Putamen (tissue), 1 donor: ENCODE results near the gene FBLIM1.
"Not testable (repeated sequence)": the region's sequence is repeated elsewhere in the genome, so short reads cannot be mapped to it uniquely, and the experiment has no call there.

Experiments used
- DNase-seq: peaks from one replicate; pipeline ENCODE4 v3.0.0-alpha.2; 2016; ENCODE audit warnings: low spot score

FBLIM1 gene

GRCh38 chr1:15767941-15768340 lies 9.3 kb downstream of the FBLIM1 start:
- no peak for DNase-seq

GRCh38 chr1:15768388-15768787 lies 9.8 kb downstream of the FBLIM1 start:
- no peak for DNase-seq

- DNase-seq, result no peak
Observed at GRCh38 chr1:15770313-15770962, 11.8 kb downstream of the FBLIM1 start.

GRCh38 chr1:15771836-15772515 lies 13.4 kb downstream of the FBLIM1 start:
- no peak for DNase-seq

GRCh38 chr1:15775706-15776105 lies 17.1 kb downstream of the FBLIM1 start:
- no peak for DNase-seq

GRCh38 chr1:15777909-15778707 lies 19.5 kb downstream of the FBLIM1 start:
- no peak for DNase-seq

GRCh38 chr1:15785683-15786082 lies 27.1 kb downstream of the FBLIM1 start:
- DNase-seq, result no peak

GRCh38 chr1:15786581-15786980 lies 28.0 kb downstream of the FBLIM1 start:
- no peak for DNase-seq

- no peak for DNase-seq
Observed at GRCh38 chr1:15788624-15789301, 30.2 kb downstream of the FBLIM1 start.

- no peak for DNase-seq
Observed at GRCh38 chr1:15796086-15796462, 37.5 kb downstream of the FBLIM1 start.

- no peak for DNase-seq
Observed at GRCh38 chr1:15797614-15798390, 39.2 kb downstream of the FBLIM1 start.

GRCh38 chr1:15799004-15799867 lies 40.6 kb downstream of the FBLIM1 start:
- DNase-seq, result no peak

GRCh38 chr1:15799928-15800835 lies 41.6 kb downstream of the FBLIM1 start:
- DNase-seq, result no peak

- DNase-seq, result no peak
Observed at GRCh38 chr1:15802234-15802965, 43.8 kb downstream of the FBLIM1 start.

GRCh38 chr1:15803380-15803779 lies 44.8 kb downstream of the FBLIM1 start:
- DNase-seq, result no peak

GRCh38 chr1:15804060-15804459 lies 45.5 kb downstream of the FBLIM1 start:
- DNase-seq, result no peak

- DNase-seq, result no peak
Observed at GRCh38 chr1:15807121-15807520, 48.5 kb downstream of the FBLIM1 start.

- not testable (repeated sequence) for DNase-seq
Observed at GRCh38 chr1:15807549-15807948, 49.0 kb downstream of the FBLIM1 start, which contains the start of gene UQCRHL. Gene UQCRHL, minus strand, starts transcription at chr1:15807649. Its CDS starts 0 bp downstream, at chr1:15807649.

GRCh38 chr1:15808955-15809354 lies 50.4 kb downstream of the FBLIM1 start:
- no peak for DNase-seq
